Chondrocyte (in vitro differentiated cells): ENCODE measurements around the gene CFAP47. TPM values are rescaled to one million over a fixed set of nuclear protein-coding genes. Genes with fewer than 3 reads are reported as not detected.

ENCODE experiments used
- DNase-seq: peaks from one replicate; pipeline ENCODE4 v3.0.0; 2021; ENCODE audit warnings: mixed read lengths, low spot score
- H3K27ac Mint-ChIP-seq: one replicate; pipeline ENCODE4 v1.8.0; 2021; ENCODE audit warnings: mild to moderate bottlenecking, moderate library complexity, mixed read lengths; ENCODE audit not compliant: unreplicated experiment
- H3K27me3 Mint-ChIP-seq: 2 replicates; pipeline ENCODE4 v1.8.0; 2021; ENCODE audit warnings: low read depth, mixed read lengths
- H3K36me3 Mint-ChIP-seq: 2 replicates; pipeline ENCODE4 v1.8.0; 2021; ENCODE audit warnings: low read depth, mixed read lengths
- H3K4me1 Mint-ChIP-seq: 2 replicates; pipeline ENCODE4 v1.8.0; 2021; ENCODE audit warnings: low read depth, mild to moderate bottlenecking, mixed read lengths
- H3K4me3 Mint-ChIP-seq: one replicate; pipeline ENCODE4 v1.8.0; 2021; ENCODE audit warnings: mild to moderate bottlenecking, moderate library complexity, mixed read lengths; ENCODE audit not compliant: unreplicated experiment
- H3K9me3 Mint-ChIP-seq: 2 replicates; pipeline ENCODE4 v1.8.0; 2021; ENCODE audit warnings: low read depth, mixed read lengths
- CTCF ChIP-seq: fragments of 200-600 bp; sonication (generic); IDR thresholded peaks from 2 replicates; pipeline ENCODE4 v1.5.0; 2021; ENCODE audit warnings: antibody characterized with exemption, mild to moderate bottlenecking, moderate library complexity
- total RNA-seq: library from RNA; stranded (reverse); gene quantifications from 3 replicates; pipeline ENCODE4 v1.2.1, GENCODE V29; 2021

CFAP47 gene
- total RNA-seq, 1 donor from 2014 or later, result not detected

- no peak for TF ChIP-seq CTCF
- no peak for DNase-seq
- H3K27me3 Mint-ChIP-seq, result no peaks in the 10 kb centered on the region
- H3K4me1 Mint-ChIP-seq, result no peaks in the 10 kb centered on the region
- H3K27ac Mint-ChIP-seq, result no peak overlapping the region
- no peaks in the 10 kb centered on the region for H3K9me3 Mint-ChIP-seq
- H3K36me3 Mint-ChIP-seq, result no peaks in the 10 kb centered on the region
- H3K4me3 Mint-ChIP-seq, result no peak overlapping the region
Measured at GRCh38 chrX:36344301-36344700, 424.8 kb downstream of the CFAP47 start.

GRCh38 chrX:36348509-36348908 lies 429.0 kb downstream of the CFAP47 start:
- no peaks in the 10 kb centered on the region for H3K4me1 Mint-ChIP-seq
- TF ChIP-seq CTCF, result no peak
- no peaks in the 10 kb centered on the region for H3K27me3 Mint-ChIP-seq
- no peak for DNase-seq
- H3K9me3 Mint-ChIP-seq, result no peaks in the 10 kb centered on the region
- no peak overlapping the region for H3K27ac Mint-ChIP-seq
- no peaks in the 10 kb centered on the region for H3K36me3 Mint-ChIP-seq
- H3K4me3 Mint-ChIP-seq, result no peak overlapping the region

- Mint-ChIP-seq H3K9me3 (peaks cover 13% of the 10 kb centered on the region), H3K27ac (no peak overlapping the region), H3K4me3 (no peak overlapping the region), H3K36me3 (no peaks in the 10 kb centered on the region), H3K27me3 (no peaks in the 10 kb centered on the region), H3K4me1 (no peaks in the 10 kb centered on the region)
- no peak for TF ChIP-seq CTCF
- DNase-seq, result no peak
Measured at GRCh38 chrX:36357855-36358254, 438.3 kb downstream of the CFAP47 start.

GRCh38 chrX:36364262-36364661 lies 444.7 kb downstream of the CFAP47 start:
- no peak overlapping the region for H3K27ac Mint-ChIP-seq
- H3K4me3 Mint-ChIP-seq, result no peak overlapping the region
- no peaks in the 10 kb centered on the region for H3K36me3 Mint-ChIP-seq
- no peak for TF ChIP-seq CTCF
- H3K27me3 Mint-ChIP-seq, result no peaks in the 10 kb centered on the region
- DNase-seq, result no peak
- no peaks in the 10 kb centered on the region for H3K4me1 Mint-ChIP-seq
- peaks cover 9% of the 10 kb centered on the region for H3K9me3 Mint-ChIP-seq

- H3K27me3 Mint-ChIP-seq, result no peaks in the 10 kb centered on the region
- H3K27ac Mint-ChIP-seq, result no peak overlapping the region
- no peaks in the 10 kb centered on the region for H3K36me3 Mint-ChIP-seq
- no peak for DNase-seq
- no peaks in the 10 kb centered on the region for H3K4me1 Mint-ChIP-seq
- no peak overlapping the region for H3K4me3 Mint-ChIP-seq
- peaks cover 9% of the 10 kb centered on the region for H3K9me3 Mint-ChIP-seq
- no peak for TF ChIP-seq CTCF
Measured at GRCh38 chrX:36383495-36383894, 464.0 kb downstream of the CFAP47 start.
